IMR-90 (cell line): ENCODE data around the gene FBXL16.

ENCODE experiments used
- CHD1 ChIP-seq: IDR thresholded peaks from 2 replicates; pipeline ENCODE4 v1.6.1; 2012; ENCODE audit warnings: low read depth, low read length, improper control_type of control experiment
- MAFK ChIP-seq: IDR thresholded peaks from 2 replicates; pipeline ENCODE4 v1.6.1; 2012; ENCODE audit warnings: low read depth, low read length, improper control_type of control experiment
- MAZ ChIP-seq: IDR thresholded peaks from 2 replicates; pipeline ENCODE4 v1.6.1; 2012; ENCODE audit warnings: low read depth, mild to moderate bottlenecking, low read length, improper control_type of control experiment, moderate library complexity, borderline replicate concordance
- MXI1 ChIP-seq: IDR thresholded peaks from 2 replicates; pipeline ENCODE4 v1.6.1; 2012; ENCODE audit warnings: low read depth, mild to moderate bottlenecking, low read length, moderate library complexity, borderline replicate concordance
- POLR2A ChIP-seq: IDR thresholded peaks from 2 replicates; pipeline ENCODE4 v1.6.1; 2012; ENCODE audit warnings: mild to moderate bottlenecking, low read depth, low read length
- RAD21 ChIP-seq: IDR thresholded peaks from 2 replicates; pipeline ENCODE4 v1.6.1; 2012; ENCODE audit warnings: low read length, improper control_type of control experiment
- RFX5 ChIP-seq: IDR thresholded peaks from 2 replicates; pipeline ENCODE4 v1.8.0; 2012; ENCODE audit warnings: low read depth, mild to moderate bottlenecking, low read length, moderate library complexity
- TF ChIP-seq, protein P1 (sequence below): conservative IDR thresholded peaks from 2 replicates; pipeline ENCODE4 v1.5.1; 2012; ENCODE audit warnings: mild to moderate bottlenecking, low read depth, low read length, improper control_type of control experiment

DNA sequence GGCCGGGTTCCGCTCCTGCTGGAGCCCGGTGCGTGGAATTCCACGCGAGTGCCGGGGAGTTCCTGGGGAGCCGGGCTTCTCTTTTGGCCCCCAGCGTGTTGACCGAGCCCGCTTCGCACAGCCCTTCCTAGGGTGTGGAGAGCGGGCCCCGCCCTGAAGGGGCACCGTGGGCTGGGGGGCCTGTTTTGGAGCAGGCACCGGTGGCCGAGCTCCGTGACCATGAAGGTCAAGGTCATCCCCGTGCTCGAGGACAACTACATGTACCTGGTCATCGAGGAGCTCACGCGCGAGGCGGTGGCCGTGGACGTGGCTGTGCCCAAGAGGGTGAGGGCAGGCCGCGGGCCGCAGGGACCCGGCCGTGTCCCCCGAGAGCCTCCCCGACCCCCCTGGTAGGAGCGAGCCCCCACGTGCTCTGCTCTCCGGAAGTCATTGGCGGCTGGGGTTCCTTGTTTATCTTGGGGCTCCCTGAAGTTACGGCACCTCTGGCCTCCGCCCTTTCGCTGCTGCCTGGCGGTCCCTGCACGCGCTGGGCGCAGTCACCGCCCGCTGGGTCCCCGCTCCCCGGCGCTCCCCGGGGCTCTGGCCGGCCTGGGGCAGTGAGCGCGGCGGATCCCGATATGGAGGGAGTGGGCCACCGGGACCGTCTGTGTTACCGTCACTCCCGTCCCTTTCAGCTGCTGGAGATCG lies 21.8 kb upstream of the FBXL16 start:
- TF ChIP-seq RFX5 (no peak), MAFK (no peak), RAD21 (no peak), POLR2A (peak; percentile 20; the same call in 1 of the 2 replicates), CHD1 (no peak), MXI1 (no peak), MAZ (no peak; the same call in 1 of the 2 replicates)
- TF ChIP-seq, protein P1, sequence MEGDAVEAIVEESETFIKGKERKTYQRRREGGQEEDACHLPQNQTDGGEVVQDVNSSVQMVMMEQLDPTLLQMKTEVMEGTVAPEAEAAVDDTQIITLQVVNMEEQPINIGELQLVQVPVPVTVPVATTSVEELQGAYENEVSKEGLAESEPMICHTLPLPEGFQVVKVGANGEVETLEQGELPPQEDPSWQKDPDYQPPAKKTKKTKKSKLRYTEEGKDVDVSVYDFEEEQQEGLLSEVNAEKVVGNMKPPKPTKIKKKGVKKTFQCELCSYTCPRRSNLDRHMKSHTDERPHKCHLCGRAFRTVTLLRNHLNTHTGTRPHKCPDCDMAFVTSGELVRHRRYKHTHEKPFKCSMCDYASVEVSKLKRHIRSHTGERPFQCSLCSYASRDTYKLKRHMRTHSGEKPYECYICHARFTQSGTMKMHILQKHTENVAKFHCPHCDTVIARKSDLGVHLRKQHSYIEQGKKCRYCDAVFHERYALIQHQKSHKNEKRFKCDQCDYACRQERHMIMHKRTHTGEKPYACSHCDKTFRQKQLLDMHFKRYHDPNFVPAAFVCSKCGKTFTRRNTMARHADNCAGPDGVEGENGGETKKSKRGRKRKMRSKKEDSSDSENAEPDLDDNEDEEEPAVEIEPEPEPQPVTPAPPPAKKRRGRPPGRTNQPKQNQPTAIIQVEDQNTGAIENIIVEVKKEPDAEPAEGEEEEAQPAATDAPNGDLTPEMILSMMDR, result no peak
